Activated T-helper 9 cell treated with anti-CD3 and anti-CD28 coated beads, Interleukin-2, amount 50 U/mL, for 16 hours (primary cell): ENCODE data around the gene TRIM49D1.
"Not testable (repeated sequence)": the region's sequence is repeated elsewhere in the genome, so short reads cannot be mapped to it uniquely, and the experiment has no call there.

Experiments
- DNase-seq: peaks from one replicate; pipeline ENCODE4 v3.0.0-alpha.2; 2020; ENCODE audit warnings: low read depth

The TRIM49D1 gene

GRCh38 chr11:89922195-89922660, at the start of gene TRIM49D1:
Gene TRIM49D1 (minus strand): TSS chr11:89922245. CDS start chr11:89917710, 4,535 bp downstream.
- no peak for DNase-seq

GRCh38 chr11:89965737-89966136, 43.7 kb upstream of the TRIM49D1 start, which contains the start of gene TRIM64:
Gene TRIM64 (plus strand): TSS chr11:89966037. CDS start chr11:89968504, 2,467 bp downstream.
- DNase-seq: not testable (repeated sequence)

GRCh38 chr11:89960833-89961232, 38.8 kb upstream of the TRIM49D1 start:
- DNase-seq: not testable (repeated sequence)

- DNase-seq: not testable (repeated sequence)
Measured at GRCh38 chr11:89923764-89924163, 1.7 kb upstream of the TRIM49D1 start, which contains the start of gene TRIM49D2. Gene TRIM49D2 (plus strand): TSS chr11:89924064. CDS start chr11:89926762, 2,698 bp downstream.

- DNase-seq: not testable (repeated sequence)
Measured at GRCh38 chr11:89900809-89901208, 21.2 kb downstream of the TRIM49D1 start.

- not testable (repeated sequence) for DNase-seq
Measured at GRCh38 chr11:89893245-89893644, 28.8 kb downstream of the TRIM49D1 start.

- not testable (repeated sequence) for DNase-seq
Measured at GRCh38 chr11:89877511-89877910, 44.5 kb downstream of the TRIM49D1 start.

GRCh38 chr11:89872588-89872987, 49.5 kb downstream of the TRIM49D1 start:
- DNase-seq: not testable (repeated sequence)

GRCh38 chr11:89865223-89865622, 56.8 kb downstream of the TRIM49D1 start:
- DNase-seq: not testable (repeated sequence)

- not testable (repeated sequence) for DNase-seq
Measured at GRCh38 chr11:89863906-89864704, 57.9 kb downstream of the TRIM49D1 start.
